H9 (cell line): ENCODE results near the gene SERP1. TPM values are rescaled to one million over a fixed set of nuclear protein-coding genes. Genes with fewer than 3 reads are reported as not detected.

ENCODE experiments used
- DNase-seq: peaks from one replicate; pipeline ENCODE4 v3.0.0-alpha.2; 2017
- H2AFZ ChIP-seq: one replicate; pipeline ENCODE4 v1.6.1; 2013; ENCODE audit warnings: mild to moderate bottlenecking, low read length, control low read depth, moderate library complexity
- H2AK5ac ChIP-seq: 2 replicates; pipeline ENCODE4 v1.6.1; 2013; ENCODE audit warnings: low read length, control low read depth, mixed read lengths; ENCODE audit not compliant: insufficient read length
- H2BK120ac ChIP-seq: one replicate; pipeline ENCODE4 v1.6.1; 2013; ENCODE audit warnings: low read depth, mild to moderate bottlenecking, low read length, control low read depth, inconsistent platforms; ENCODE audit not compliant: poor library complexity, severe bottlenecking
- H2BK12ac ChIP-seq: 2 replicates; pipeline ENCODE4 v1.6.1; 2013; ENCODE audit warnings: low read length, control low read depth, mixed read lengths, low read depth; ENCODE audit not compliant: insufficient read length
- H2BK15ac ChIP-seq: 2 replicates; pipeline ENCODE4 v1.6.1; 2013; ENCODE audit warnings: low read depth, low read length, control low read depth
- H2BK20ac ChIP-seq: one replicate; pipeline ENCODE4 v1.6.1; 2013; ENCODE audit warnings: low read depth, mild to moderate bottlenecking, low read length, control low read depth, inconsistent platforms; ENCODE audit not compliant: poor library complexity, severe bottlenecking
- H2BK5ac ChIP-seq: 2 replicates; pipeline ENCODE4 v1.6.1; 2013; ENCODE audit warnings: low read length, control low read depth, mixed read lengths; ENCODE audit not compliant: insufficient read length
- H3K14ac ChIP-seq: 2 replicates; pipeline ENCODE4 v1.6.1; 2013; ENCODE audit warnings: low read length, control low read depth; ENCODE audit not compliant: insufficient read depth
- H3K18ac ChIP-seq: 2 replicates; pipeline ENCODE4 v1.6.1; 2013; ENCODE audit warnings: low read depth, mild to moderate bottlenecking, mixed read lengths, low read length, control low read depth; ENCODE audit not compliant: insufficient read length
- H3K23ac ChIP-seq: 2 replicates; pipeline ENCODE4 v1.6.1; 2013; ENCODE audit warnings: low read length, control low read depth, mixed read lengths, low read depth; ENCODE audit not compliant: insufficient read length
- H3K23me2 ChIP-seq: 2 replicates; pipeline ENCODE4 v1.6.1; 2013; ENCODE audit warnings: low read depth, mild to moderate bottlenecking, mixed read lengths, low read length, control low read depth; ENCODE audit not compliant: insufficient read length, poor library complexity, severe bottlenecking
- H3K27ac ChIP-seq: 2 replicates; pipeline ENCODE4 v1.5.1; 2013; ENCODE audit warnings: low read length, control low read depth, mixed read lengths, low read depth; ENCODE audit not compliant: insufficient read length
- H3K27me3 ChIP-seq: 2 replicates; pipeline ENCODE4 v1.6.1; 2013; ENCODE audit warnings: low read length, control low read depth, inconsistent platforms; ENCODE audit not compliant: insufficient read depth
- H3K4ac ChIP-seq: 2 replicates; pipeline ENCODE4 v1.6.1; 2013; ENCODE audit warnings: low read depth, mild to moderate bottlenecking, control low read depth, inconsistent platforms, low read length, moderate library complexity
- H3K4me1 ChIP-seq: 2 replicates; pipeline ENCODE4 v1.6.1; 2013; ENCODE audit warnings: low read length, control low read depth, inconsistent platforms; ENCODE audit not compliant: insufficient read depth
- H3K4me2 ChIP-seq: 2 replicates; pipeline ENCODE4 v1.6.1; 2013; ENCODE audit warnings: low read length, control low read depth, mixed read lengths; ENCODE audit not compliant: insufficient read length, insufficient read depth
- H3K56ac ChIP-seq: 2 replicates; pipeline ENCODE4 v1.6.1; 2013; ENCODE audit warnings: low read depth, mild to moderate bottlenecking, mixed read lengths, low read length, control low read depth; ENCODE audit not compliant: insufficient read length
- H3K79me1 ChIP-seq: 2 replicates; pipeline ENCODE4 v1.6.1; 2013; ENCODE audit warnings: low read depth, mild to moderate bottlenecking, moderate library complexity, low read length, control low read depth, inconsistent platforms; ENCODE audit not compliant: insufficient read depth, poor library complexity, severe bottlenecking
- H3K79me2 ChIP-seq: 2 replicates; pipeline ENCODE4 v1.6.1; 2013; ENCODE audit warnings: low read length, control low read depth, inconsistent platforms; ENCODE audit not compliant: insufficient read depth
- H3K9ac ChIP-seq: 2 replicates; pipeline ENCODE4 v1.6.1; 2013; ENCODE audit warnings: low read length, control low read depth, mixed read lengths; ENCODE audit not compliant: insufficient read length; ENCODE audit errors: extremely low read depth
- H3K9me3 ChIP-seq: one replicate; pipeline ENCODE4 v1.6.1; 2013; ENCODE audit warnings: low read depth, low read length, inconsistent platforms; ENCODE audit not compliant: control insufficient read depth
- H3T11ph ChIP-seq: one replicate; pipeline ENCODE4 v1.6.1; 2013; ENCODE audit warnings: mild to moderate bottlenecking, low read length, control low read depth, inconsistent platforms
- H4K20me1 ChIP-seq: one replicate; pipeline ENCODE4 v1.6.1; 2013; ENCODE audit not compliant: control insufficient read depth, insufficient read length, insufficient read depth
- H4K5ac ChIP-seq: 2 replicates; pipeline ENCODE4 v1.6.1; 2013; ENCODE audit warnings: low read depth, mild to moderate bottlenecking, mixed read lengths, low read length, control low read depth; ENCODE audit not compliant: insufficient read length
- H4K8ac ChIP-seq: replicated peaks from 2 replicates; pipeline ENCODE4 v1.6.1; 2013; ENCODE audit warnings: low read length, control low read depth, mixed read lengths, low read depth; ENCODE audit not compliant: insufficient read length
- H4K91ac ChIP-seq: 2 replicates; pipeline ENCODE4 v1.6.1; 2013; ENCODE audit warnings: low read depth, mild to moderate bottlenecking, moderate library complexity, mixed read lengths, low read length, control low read depth; ENCODE audit not compliant: insufficient read length
- H3K27ac Mint-ChIP-seq, 3 experiments: 2 replicates in 2 of 3; 3 replicates in 1 of 3; pipeline ENCODE4 v1.8.0; 2020 to 2021; ENCODE audit warnings: mixed read lengths in 3 of 3, mild to moderate bottlenecking in 1 of 3, moderate library complexity in 1 of 3
- H3K27me3 Mint-ChIP-seq: 2 replicates; pipeline ENCODE4 v1.8.0; 2021; ENCODE audit warnings: low read depth, mild to moderate bottlenecking, moderate library complexity, mixed read lengths
- H3K36me3 Mint-ChIP-seq, 3 experiments: 2 replicates in 2 of 3; 3 replicates in 1 of 3; pipeline ENCODE4 v1.8.0; 2020 to 2021; ENCODE audit warnings: low read depth in 3 of 3, mixed read lengths in 3 of 3; ENCODE audit not compliant: insufficient read depth in 1 of 3
- H3K4me1 Mint-ChIP-seq, 2 experiments: 2 replicates each; pipeline ENCODE4 v1.8.0; 2020; ENCODE audit warnings: mixed read lengths in 2 of 2
- H3K4me3 Mint-ChIP-seq, 2 experiments: 2 replicates in 1 of 2; 3 replicates in 1 of 2; pipeline ENCODE4 v1.8.0; 2020 to 2021; ENCODE audit warnings: mild to moderate bottlenecking in 2 of 2, mixed read lengths in 2 of 2, moderate library complexity in 1 of 2
- H3K9me3 Mint-ChIP-seq, 2 experiments: 2 replicates in 1 of 2; 3 replicates in 1 of 2; pipeline ENCODE4 v1.8.0; 2020; ENCODE audit warnings: mild to moderate bottlenecking in 2 of 2, mixed read lengths in 2 of 2, moderate library complexity in 1 of 2
- WGBS: extraction: QIAGEN DNeasy Blood & Tissue Kit; methylation state at CpG from one replicate; pipeline ENCODE4 v1.1.7; 2013; ENCODE audit warnings: missing lambda C conversion rate, low lambda C conversion rate, mixed read lengths; ENCODE audit not compliant: insufficient read length; ENCODE audit errors: extremely low coverage; 5-methylcytosine and 5-hydroxymethylcytosine counted together
- total RNA-seq: library from RNA; stranded (reverse); gene quantifications from 2 replicates; pipeline ENCODE4 v1.2.1, GENCODE V29; 2021
- TF ChIP-seq, protein P1 (sequence below): fragments of 200-600 bp; sonication (generic); conservative IDR thresholded peaks from 3 replicates; pipeline ENCODE4 v1.8.0; 2021; ENCODE audit warnings: antibody characterized with exemption, mild to moderate bottlenecking

SERP1 gene
- total RNA-seq, 1 experiment from 2014 or later: 84.8 TPM

DNA sequence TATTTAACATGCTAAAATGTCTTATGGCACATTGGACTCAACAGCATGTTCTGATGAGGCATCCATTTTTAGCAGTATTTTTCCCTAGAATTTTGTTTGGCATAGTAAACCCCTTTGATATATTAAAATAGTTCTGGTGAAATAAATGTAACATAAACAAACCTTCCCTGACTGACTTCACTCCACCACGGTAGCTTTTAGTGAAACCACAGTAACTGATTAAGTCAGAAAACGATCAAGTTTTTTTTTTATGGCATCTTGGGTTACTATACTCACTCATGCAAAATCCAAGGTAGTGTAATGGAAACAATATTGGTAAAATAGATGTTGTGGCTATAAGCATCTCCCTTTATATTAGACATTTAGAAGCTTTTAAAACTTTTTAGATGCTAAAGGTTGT is 2.8 kb downstream of the SERP1 start:
- H3K4me1 ChIP-seq: no peaks in the 10 kb centered on the region
- no peak overlapping the region for H2BK120ac ChIP-seq
- H3K9ac ChIP-seq: no peak overlapping the region
- no peak overlapping the region for H2AFZ ChIP-seq
- no peak overlapping the region for H3K27ac ChIP-seq
- no peak overlapping the region for H2BK5ac ChIP-seq
- no peak overlapping the region for H2BK20ac ChIP-seq
- no peak overlapping the region for H4K5ac ChIP-seq
- no peak overlapping the region for H4K8ac ChIP-seq
- H3K4me3 Mint-ChIP-seq: no peak overlapping the region; a peak in 1 of 5 replicates
- H3K27ac Mint-ChIP-seq: no peak overlapping the region
- no peak overlapping the region for H3K23ac ChIP-seq
- peaks cover 16 to 19% of the 10 kb centered on the region in 2 experiments for H3K4me1 Mint-ChIP-seq
- H3K27me3 ChIP-seq: no peaks in the 10 kb centered on the region
- H3K4ac ChIP-seq: no peak overlapping the region
- no peaks in the 10 kb centered on the region for H4K20me1 ChIP-seq
- no peak overlapping the region for H3T11ph ChIP-seq
- WGBS: no CpG with 5 or more reads among the region's 2 CpGs
- no peaks in the 10 kb centered on the region for H3K79me1 ChIP-seq
- no peak overlapping the region for H2AK5ac ChIP-seq
- no peak overlapping the region for H3K18ac ChIP-seq
- H2BK15ac ChIP-seq: no peak overlapping the region
- peaks cover 13% of the 10 kb centered on the region; the same call in 1 of the 2 replicates for H3K79me2 ChIP-seq
- no peaks in the 10 kb centered on the region for H3K9me3 ChIP-seq
- H3K9me3 Mint-ChIP-seq: no peaks in the 10 kb centered on the region; a peak in 1 of 5 replicates
- H3K56ac ChIP-seq: no peak overlapping the region
- no peak overlapping the region for H3K14ac ChIP-seq
- no peak overlapping the region for H2BK12ac ChIP-seq
- peaks cover 4 to 23% (median 20%) of the 10 kb centered on the region in 3 experiments; a peak in 6 of 7 replicates for H3K36me3 Mint-ChIP-seq
- no peaks in the 10 kb centered on the region; the same call in 1 of the 2 replicates for H3K27me3 Mint-ChIP-seq
- DNase-seq: no peak
- H3K23me2 ChIP-seq: no peaks in the 10 kb centered on the region
- no peak overlapping the region for H3K4me2 ChIP-seq
- no peak overlapping the region for H4K91ac ChIP-seq
- TF ChIP-seq, protein P1, sequence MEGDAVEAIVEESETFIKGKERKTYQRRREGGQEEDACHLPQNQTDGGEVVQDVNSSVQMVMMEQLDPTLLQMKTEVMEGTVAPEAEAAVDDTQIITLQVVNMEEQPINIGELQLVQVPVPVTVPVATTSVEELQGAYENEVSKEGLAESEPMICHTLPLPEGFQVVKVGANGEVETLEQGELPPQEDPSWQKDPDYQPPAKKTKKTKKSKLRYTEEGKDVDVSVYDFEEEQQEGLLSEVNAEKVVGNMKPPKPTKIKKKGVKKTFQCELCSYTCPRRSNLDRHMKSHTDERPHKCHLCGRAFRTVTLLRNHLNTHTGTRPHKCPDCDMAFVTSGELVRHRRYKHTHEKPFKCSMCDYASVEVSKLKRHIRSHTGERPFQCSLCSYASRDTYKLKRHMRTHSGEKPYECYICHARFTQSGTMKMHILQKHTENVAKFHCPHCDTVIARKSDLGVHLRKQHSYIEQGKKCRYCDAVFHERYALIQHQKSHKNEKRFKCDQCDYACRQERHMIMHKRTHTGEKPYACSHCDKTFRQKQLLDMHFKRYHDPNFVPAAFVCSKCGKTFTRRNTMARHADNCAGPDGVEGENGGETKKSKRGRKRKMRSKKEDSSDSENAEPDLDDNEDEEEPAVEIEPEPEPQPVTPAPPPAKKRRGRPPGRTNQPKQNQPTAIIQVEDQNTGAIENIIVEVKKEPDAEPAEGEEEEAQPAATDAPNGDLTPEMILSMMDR: no peak
